LNCaP clone FGC (cell line): ENCODE results near the gene PLXNA3.
A peak's percentile ranks its signal among the peaks of the same experiment; 100 is the strongest.

Source experiments
- DNase-seq: peaks from one replicate; pipeline ENCODE4 v3.0.0-alpha.2; 2011; ENCODE audit warnings: low read depth
- H3K4me3 ChIP-seq: 2 replicates; pipeline ENCODE4 v1.5.1; 2011; ENCODE audit warnings: mild to moderate bottlenecking, low read depth, low read length, control low read depth
- CTCF ChIP-seq: IDR thresholded peaks from 2 replicates; pipeline ENCODE4 v1.5.1; 2012; ENCODE audit warnings: mild to moderate bottlenecking; ENCODE audit not compliant: control insufficient read depth, insufficient read depth; ENCODE audit errors: extremely low read depth

The PLXNA3 gene

DNA sequence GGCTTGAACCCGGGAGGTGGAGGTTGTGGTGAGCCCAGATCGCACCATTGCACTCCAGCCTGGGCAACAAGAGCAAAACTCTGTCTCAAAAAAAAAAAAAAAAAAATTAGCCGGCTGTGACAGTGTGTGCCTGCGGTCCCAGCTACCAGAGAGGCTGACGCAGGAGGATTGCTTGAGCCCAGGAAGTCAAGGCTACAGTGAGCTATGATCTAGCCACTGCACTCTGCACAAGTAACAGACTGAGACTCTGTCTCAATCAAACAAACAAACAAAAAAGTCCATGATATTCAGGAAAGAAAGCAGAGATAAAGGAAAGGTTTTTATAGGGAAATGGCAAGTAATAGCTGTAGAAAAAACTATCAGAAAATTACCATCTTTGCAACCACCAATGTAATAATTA is 23.1 kb downstream of the PLXNA3 start:
- no peak for DNase-seq
- no peak for TF ChIP-seq CTCF
- no peak overlapping the region for H3K4me3 ChIP-seq

DNA sequence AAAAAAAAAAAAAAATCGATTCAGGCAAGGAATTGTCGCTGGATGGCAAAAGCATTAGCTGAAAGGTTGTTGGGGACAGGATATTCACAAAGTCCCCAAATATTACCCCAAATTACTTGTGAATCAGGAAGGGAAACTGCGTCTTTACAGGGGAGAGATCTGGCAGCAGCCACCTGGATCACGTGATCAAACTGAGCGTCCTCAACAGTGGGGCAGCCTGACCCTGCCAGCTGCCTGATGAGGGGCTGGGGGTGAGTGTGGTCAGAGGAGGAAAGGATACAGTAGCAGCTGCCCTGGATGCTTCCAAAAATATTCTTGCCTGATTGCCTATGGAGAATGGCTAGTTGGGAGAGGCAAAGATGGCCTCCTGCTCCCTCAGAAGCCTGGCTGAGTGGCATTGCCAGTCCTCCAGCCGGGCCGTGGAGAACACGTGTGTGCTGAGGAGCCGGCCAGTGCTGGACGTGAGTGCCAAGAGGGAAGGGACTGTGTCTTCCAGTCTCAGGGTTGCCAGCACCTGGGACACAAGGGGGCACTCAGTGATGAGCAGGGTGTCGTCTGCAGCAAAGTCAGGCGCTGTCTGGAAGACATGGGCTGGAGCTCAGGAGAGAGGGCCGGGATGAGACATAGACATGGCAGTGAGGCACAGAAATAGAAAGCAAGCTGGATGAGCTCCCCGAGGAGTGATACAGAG is 24.0 kb downstream of the PLXNA3 start:
- no peak for DNase-seq
- no peak for TF ChIP-seq CTCF
- H3K4me3 ChIP-seq: no peak overlapping the region

- no peak overlapping the region for H3K4me3 ChIP-seq
- DNase-seq: no peak
- TF ChIP-seq CTCF: no peak
Measured at GRCh38 chrX:154482786-154483185, 24.7 kb downstream of the PLXNA3 start.

DNA sequence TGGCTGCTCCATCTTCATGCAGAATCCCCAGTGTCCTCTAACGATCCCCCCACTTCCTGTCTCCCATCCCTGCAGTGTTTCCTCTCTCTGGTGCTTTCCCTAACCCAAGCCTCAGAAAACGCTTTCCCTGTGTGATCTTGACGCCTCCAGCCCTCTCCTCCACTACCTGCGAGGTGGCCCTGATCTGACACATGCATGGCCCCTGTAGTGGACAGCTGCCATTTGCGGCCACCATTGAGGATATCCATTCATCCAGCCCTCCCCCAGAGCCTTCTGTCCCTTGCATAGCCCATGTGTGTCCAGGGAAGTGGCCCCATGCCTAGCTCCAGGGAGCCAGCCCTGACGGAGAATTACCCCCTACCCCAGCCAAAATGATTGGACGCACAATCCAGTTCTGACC is 25.2 kb downstream of the PLXNA3 start:
- no peak for TF ChIP-seq CTCF
- H3K4me3 ChIP-seq: no peak overlapping the region
- no peak for DNase-seq

DNA sequence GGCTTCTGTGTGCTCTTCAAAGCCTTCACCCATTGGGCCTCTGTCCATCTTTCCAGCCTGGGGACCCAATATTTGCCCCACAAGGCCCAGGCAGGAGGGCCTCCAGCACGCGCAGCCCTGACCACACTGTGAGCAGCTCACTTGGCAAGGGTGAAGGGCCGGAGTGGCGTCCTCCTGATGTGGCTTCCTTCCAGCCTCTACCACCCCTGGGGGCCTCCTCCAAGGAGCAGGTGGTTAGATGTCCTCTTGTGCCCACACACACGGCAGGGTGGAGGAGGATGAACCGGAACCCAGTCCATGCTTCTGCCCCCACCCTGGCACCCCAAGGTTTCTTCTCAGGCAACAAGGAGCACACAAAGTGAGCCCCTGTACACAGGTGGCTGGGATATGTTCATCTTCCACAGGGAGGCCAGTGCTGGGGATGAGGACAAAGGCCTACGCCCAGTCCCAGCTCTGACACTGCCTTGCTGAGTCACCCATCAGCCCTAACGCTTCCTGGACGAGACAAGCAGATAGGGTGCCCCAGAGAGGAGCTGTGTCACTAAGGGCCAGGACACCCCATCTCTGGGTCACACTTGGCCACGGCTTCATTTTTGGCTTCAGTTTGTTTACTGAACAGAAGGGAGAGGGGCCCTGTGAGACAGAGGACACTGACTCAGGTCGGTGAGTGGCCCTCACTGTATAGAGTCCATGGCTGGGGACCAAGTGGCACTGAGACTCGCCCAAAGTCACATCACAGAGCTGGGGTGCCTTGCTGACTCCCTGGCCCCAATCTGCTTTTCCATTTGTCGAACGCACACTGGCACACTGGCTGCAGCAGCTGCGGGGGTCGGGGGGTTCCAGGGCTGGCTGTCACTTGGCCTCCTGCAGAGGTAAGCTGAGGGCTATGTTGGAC is 26.4 kb downstream of the PLXNA3 start:
- no peak for DNase-seq
- H3K4me3 ChIP-seq: no peak overlapping the region

GRCh38 chrX:154485150-154486051 is 27.3 kb downstream of the PLXNA3 start:
- no peak for TF ChIP-seq CTCF
- no peak for DNase-seq
- peak overlapping the region; percentile 63 for H3K4me3 ChIP-seq

More for the DNA sequence above, 26.4 kb downstream of the PLXNA3 start:
- TF ChIP-seq CTCF: no peak
